ENCODE measurements around the gene PDGFC. TPM values are rescaled to one million over a fixed set of nuclear protein-coding genes. Genes with fewer than 3 reads are reported as not detected.
A peak's percentile ranks its signal among the peaks of the same experiment; 100 is the strongest.

PDGFC gene
- total RNA-seq, 1 experiment from 2014 or later, result 64.5 TPM

DNA sequence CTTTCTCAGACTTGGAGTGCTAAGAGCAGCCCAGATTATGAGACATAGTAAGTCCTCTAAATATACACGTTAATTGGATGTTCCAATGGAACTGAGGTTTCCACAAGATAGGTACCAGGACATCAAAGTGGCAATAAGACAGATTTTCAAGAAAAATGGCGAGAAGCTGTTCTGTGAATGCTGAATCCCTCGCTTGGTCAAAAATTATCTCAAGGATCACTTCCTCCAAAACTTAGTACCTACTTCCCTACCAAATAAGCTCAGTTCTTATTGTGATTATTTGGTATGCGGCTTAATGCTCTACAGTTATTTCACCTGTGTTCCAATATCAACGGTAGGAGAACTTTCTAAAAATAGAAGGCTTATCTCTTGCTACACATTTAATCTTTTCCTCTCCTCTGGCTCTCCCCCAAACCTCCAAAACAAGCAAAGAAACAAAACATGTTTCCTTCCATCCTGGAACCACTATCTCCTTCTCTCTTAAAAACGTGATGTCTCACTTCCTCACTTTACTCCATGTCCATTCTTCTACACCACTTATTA is 14.7 kb downstream of the PDGFC start:
- intact Hi-C loops (cut with micrococcal nuclease; ENCODE audit: unreplicated experiment), result no loop called here
- H3K27me3 Mint-ChIP-seq (ENCODE audit: unreplicated experiment), result no peaks in the 10 kb centered on the region
- DNase-seq, result no peak
- peak overlapping the region; percentile 85 for H3K27ac Mint-ChIP-seq (ENCODE audit: unreplicated experiment)
- CTCF ChIA-PET, result interaction anchor here (1.0 kb wide), 1 partner anchor 26 kb away, joined by 3 read pairs; no protein-coding TSS in a partner anchor
- TF ChIP-seq, protein P1, sequence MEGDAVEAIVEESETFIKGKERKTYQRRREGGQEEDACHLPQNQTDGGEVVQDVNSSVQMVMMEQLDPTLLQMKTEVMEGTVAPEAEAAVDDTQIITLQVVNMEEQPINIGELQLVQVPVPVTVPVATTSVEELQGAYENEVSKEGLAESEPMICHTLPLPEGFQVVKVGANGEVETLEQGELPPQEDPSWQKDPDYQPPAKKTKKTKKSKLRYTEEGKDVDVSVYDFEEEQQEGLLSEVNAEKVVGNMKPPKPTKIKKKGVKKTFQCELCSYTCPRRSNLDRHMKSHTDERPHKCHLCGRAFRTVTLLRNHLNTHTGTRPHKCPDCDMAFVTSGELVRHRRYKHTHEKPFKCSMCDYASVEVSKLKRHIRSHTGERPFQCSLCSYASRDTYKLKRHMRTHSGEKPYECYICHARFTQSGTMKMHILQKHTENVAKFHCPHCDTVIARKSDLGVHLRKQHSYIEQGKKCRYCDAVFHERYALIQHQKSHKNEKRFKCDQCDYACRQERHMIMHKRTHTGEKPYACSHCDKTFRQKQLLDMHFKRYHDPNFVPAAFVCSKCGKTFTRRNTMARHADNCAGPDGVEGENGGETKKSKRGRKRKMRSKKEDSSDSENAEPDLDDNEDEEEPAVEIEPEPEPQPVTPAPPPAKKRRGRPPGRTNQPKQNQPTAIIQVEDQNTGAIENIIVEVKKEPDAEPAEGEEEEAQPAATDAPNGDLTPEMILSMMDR (IDR thresholded peaks at IDR 0.05; ENCODE audit: unreplicated experiment), result no peak
- H3K4me3 Mint-ChIP-seq (ENCODE audit: low read depth, unreplicated experiment), result peak overlapping the region; percentile 39
- no peaks in the 10 kb centered on the region for H3K9me3 Mint-ChIP-seq (ENCODE audit: low read depth, unreplicated experiment)
- peaks cover 31% of the 10 kb centered on the region for H3K36me3 Mint-ChIP-seq (ENCODE audit: insufficient read depth, unreplicated experiment)
- TSS peak; percentile 39 for BruUV-seq (replicated peaks)
- H3K4me1 Mint-ChIP-seq (ENCODE audit: low read depth, unreplicated experiment), result peaks cover 60% of the 10 kb centered on the region

GRCh38 chr4:156956359-156956758 is 15.2 kb downstream of the PDGFC start:
- CTCF ChIA-PET, result interaction anchor here (1.0 kb wide), 1 partner anchor 25 kb away, joined by 3 read pairs; no protein-coding TSS in a partner anchor
- DNase-seq, result peak; percentile 48
- Mint-ChIP-seq H3K4me3 (ENCODE audit: low read depth, unreplicated experiment) (no peak overlapping the region), H3K27ac (ENCODE audit: unreplicated experiment) (peak overlapping the region; percentile 85), H3K9me3 (ENCODE audit: low read depth, unreplicated experiment) (no peaks in the 10 kb centered on the region), H3K27me3 (ENCODE audit: unreplicated experiment) (no peaks in the 10 kb centered on the region), H3K36me3 (ENCODE audit: insufficient read depth, unreplicated experiment) (peaks cover 31% of the 10 kb centered on the region), H3K4me1 (ENCODE audit: low read depth, unreplicated experiment) (peaks cover 56% of the 10 kb centered on the region)
- no TSS peak for BruUV-seq (replicated peaks)
- TF ChIP-seq, protein P1 (IDR thresholded peaks at IDR 0.05; ENCODE audit: unreplicated experiment), result no peak
- intact Hi-C loops (cut with micrococcal nuclease; ENCODE audit: unreplicated experiment), result no loop called here

DNA sequence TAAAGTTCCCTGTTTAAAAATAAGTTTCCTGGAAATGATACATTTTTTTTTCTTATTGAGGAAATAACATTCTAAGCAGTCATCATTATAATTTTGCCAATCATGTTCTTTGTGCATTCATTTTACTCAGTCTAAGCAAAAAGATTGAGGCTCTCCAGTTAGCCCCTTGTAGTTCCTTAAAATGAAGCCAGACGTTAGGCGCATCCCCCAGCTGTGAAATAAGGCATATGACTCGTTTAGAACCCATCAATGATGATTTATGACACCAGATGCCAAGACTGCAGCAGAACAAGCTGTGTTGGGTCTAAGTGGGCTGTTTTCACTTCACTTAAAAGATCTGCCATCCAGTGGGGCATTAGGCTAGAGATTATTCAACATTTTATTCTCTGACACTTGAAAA is 17.0 kb downstream of the PDGFC start:
- H3K9me3 Mint-ChIP-seq (ENCODE audit: low read depth, unreplicated experiment), result no peaks in the 10 kb centered on the region
- peaks cover 34% of the 10 kb centered on the region for H3K36me3 Mint-ChIP-seq (ENCODE audit: insufficient read depth, unreplicated experiment)
- no peaks in the 10 kb centered on the region for H3K27me3 Mint-ChIP-seq (ENCODE audit: unreplicated experiment)
- H3K4me1 Mint-ChIP-seq (ENCODE audit: low read depth, unreplicated experiment), result peaks cover 58% of the 10 kb centered on the region
- no peak for DNase-seq
- CTCF ChIA-PET, result no interaction called here
- TF ChIP-seq, protein P1 (IDR thresholded peaks at IDR 0.05; ENCODE audit: unreplicated experiment), result no peak
- H3K4me3 Mint-ChIP-seq (ENCODE audit: low read depth, unreplicated experiment), result no peak overlapping the region
- peak overlapping the region; percentile 99 for H3K27ac Mint-ChIP-seq (ENCODE audit: unreplicated experiment)
- no TSS peak for BruUV-seq (replicated peaks)
- intact Hi-C loops (cut with micrococcal nuclease; ENCODE audit: unreplicated experiment), result no loop called here

GRCh38 chr4:156953951-156954350 is 17.6 kb downstream of the PDGFC start:
- TF ChIP-seq, protein P1 (IDR thresholded peaks at IDR 0.05; ENCODE audit: unreplicated experiment), result no peak
- CTCF ChIA-PET, result no interaction called here
- no peak overlapping the region for H3K4me3 Mint-ChIP-seq (ENCODE audit: low read depth, unreplicated experiment)
- H3K4me1 Mint-ChIP-seq (ENCODE audit: low read depth, unreplicated experiment), result peaks cover 65% of the 10 kb centered on the region
- no peaks in the 10 kb centered on the region for H3K9me3 Mint-ChIP-seq (ENCODE audit: low read depth, unreplicated experiment)
- peaks cover 40% of the 10 kb centered on the region for H3K36me3 Mint-ChIP-seq (ENCODE audit: insufficient read depth, unreplicated experiment)
- DNase-seq, result no peak
- H3K27me3 Mint-ChIP-seq (ENCODE audit: unreplicated experiment), result no peaks in the 10 kb centered on the region
- BruUV-seq (replicated peaks), result no TSS peak
- H3K27ac Mint-ChIP-seq (ENCODE audit: unreplicated experiment), result peak overlapping the region; percentile 99
- intact Hi-C loops (cut with micrococcal nuclease; ENCODE audit: unreplicated experiment), result no loop called here

Measured in Calu3 (cell line).